Stimulated activated naive B cell treated with anti-CD40 and anti-IgM and Interleukin-4, amounts not matched to agents 10 μg/mL and 1 μg/mL and 100 μg/mL, for 72 hours (primary cell): ENCODE data around the gene TWNK.

Experiments
- ATAC-seq, 2 donors: fragments of 150-1000 bp; cut with Tn5 transposase; replicated peaks; 2 replicates each; pipeline ENCODE4 v1.10.0; 2021; ENCODE audit warnings: moderate library complexity in 1 of 2
- DNase-seq: peaks from one replicate; pipeline ENCODE4 v3.0.0; 2021
- H3K27ac Mint-ChIP-seq: one replicate; pipeline ENCODE4 v1.8.0; 2022; ENCODE audit warnings: mild to moderate bottlenecking, mixed read lengths
- H3K27me3 Mint-ChIP-seq, 2 donors: one replicate each; pipeline ENCODE4 v1.8.0; 2022; ENCODE audit warnings: mixed read lengths in 2 of 2
- H3K36me3 Mint-ChIP-seq, 2 donors: one replicate each; pipeline ENCODE4 v1.8.0; 2022; ENCODE audit warnings: mixed read lengths in 2 of 2, mild to moderate bottlenecking in 1 of 2
- H3K4me1 Mint-ChIP-seq, 2 donors: one replicate each; pipeline ENCODE4 v1.8.0; 2022; ENCODE audit warnings: mixed read lengths in 2 of 2, mild to moderate bottlenecking in 1 of 2
- H3K4me3 Mint-ChIP-seq, 2 donors: one replicate each; pipeline ENCODE4 v1.8.0; 2022; ENCODE audit warnings: mild to moderate bottlenecking in 2 of 2, mixed read lengths in 2 of 2, moderate library complexity in 1 of 2
- H3K9me3 Mint-ChIP-seq, 2 donors: one replicate each; pipeline ENCODE4 v1.8.0; 2022; ENCODE audit warnings: mixed read lengths in 2 of 2, mild to moderate bottlenecking in 1 of 2

TWNK gene

DNA sequence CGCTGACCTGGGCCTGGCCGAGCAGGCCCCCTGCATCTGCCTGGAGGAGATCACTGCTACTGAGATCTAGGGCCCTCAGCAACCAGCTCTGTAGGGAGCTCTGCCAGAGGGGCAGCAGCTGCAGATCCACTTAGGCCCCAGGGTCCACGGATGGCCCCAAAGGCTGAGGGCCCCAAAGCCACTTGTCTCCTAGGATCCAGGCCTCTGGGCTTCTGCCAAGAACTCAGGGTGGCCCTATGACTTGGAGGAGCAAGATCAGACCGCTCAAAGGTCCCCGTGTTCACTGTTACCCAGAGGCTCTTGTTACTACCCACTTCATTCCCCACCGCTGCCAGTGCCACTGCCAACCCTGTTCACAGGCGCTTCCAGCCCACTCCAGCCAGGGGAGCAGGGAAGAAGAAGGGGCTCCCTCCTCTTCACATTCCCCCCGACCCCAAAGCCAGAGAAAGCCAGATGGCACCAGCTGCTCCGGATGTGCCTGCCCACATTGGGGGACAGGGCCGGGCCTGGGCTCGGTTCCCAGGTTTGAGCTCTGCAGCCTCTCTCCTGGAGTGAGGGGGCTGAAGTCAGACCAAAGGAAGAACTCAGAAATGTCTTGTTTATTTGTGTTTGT lies 19.9 kb downstream of the TWNK start:
- Mint-ChIP-seq H3K27ac (no peak overlapping the region), H3K36me3 (peaks cover 9 to 15% of the 10 kb centered on the region in 2 donors), H3K9me3 (no peaks in the 10 kb centered on the region), H3K4me3 (no peak overlapping the region), H3K4me1 (no peaks in the 10 kb centered on the region), H3K27me3 (no peaks in the 10 kb centered on the region)
- DNase-seq: no peak
- no peak for ATAC-seq

DNA sequence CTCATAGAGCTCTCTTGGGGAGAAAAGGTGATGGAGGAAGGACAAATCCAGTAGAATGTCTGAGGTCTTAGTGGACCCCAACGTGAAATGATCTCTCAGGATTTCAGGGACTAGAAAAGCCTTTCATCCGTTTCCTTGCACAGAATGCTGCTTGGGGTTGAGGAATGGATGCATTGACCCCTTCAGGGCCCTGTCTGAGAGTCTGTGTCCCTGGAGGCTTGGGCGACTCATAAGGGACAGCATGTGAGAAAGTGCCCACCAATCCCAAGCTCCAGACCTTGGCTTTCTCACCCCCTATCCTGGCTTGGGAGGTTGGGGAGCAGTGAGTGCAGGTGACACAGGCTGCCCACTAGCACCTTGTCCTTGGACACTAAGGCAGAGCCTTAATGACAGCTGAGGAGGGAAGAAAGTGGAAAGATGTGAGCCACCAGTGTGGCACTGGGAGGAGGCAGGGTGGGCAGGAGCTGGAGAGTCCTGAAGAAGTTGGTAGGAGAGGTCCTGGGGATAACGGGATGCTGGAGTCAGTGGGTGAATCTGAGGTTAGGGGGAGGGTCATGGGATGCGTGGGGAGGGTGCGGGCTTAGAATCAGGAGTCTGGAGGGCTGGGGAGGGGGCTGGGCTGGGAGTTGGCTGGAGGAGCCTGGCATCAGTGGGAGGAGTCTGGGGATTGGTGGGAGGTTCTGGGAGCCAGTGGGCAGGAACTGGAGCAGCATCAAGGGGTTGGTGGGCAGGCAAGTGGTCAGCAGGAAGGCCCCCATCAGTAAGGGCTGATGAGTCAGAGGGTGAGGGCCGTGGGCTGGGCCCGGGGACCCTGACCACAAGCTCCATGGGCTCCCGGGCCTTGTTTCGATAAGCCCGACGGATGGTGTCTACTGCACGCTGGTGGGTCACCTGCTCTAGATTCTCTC lies 20.8 kb downstream of the TWNK start:
- Mint-ChIP-seq H3K9me3 (no peaks in the 10 kb centered on the region), H3K27ac (no peak overlapping the region), H3K27me3 (peaks cover 1 to 2% of the 10 kb centered on the region in 2 donors), H3K4me1 (peaks cover 7% of the 10 kb centered on the region in 2 donors), H3K4me3 (no peak overlapping the region), H3K36me3 (peaks cover 9 to 15% of the 10 kb centered on the region in 2 donors)
- DNase-seq: no peak
- ATAC-seq: no peak

GRCh38 chr10:101008823-101009423 lies 21.6 kb downstream of the TWNK start:
- Mint-ChIP-seq H3K36me3 (peaks cover 4 to 10% of the 10 kb centered on the region in 2 donors), H3K27me3 (peaks cover 4 to 5% of the 10 kb centered on the region in 2 donors), H3K27ac (no peak overlapping the region), H3K4me3 (no peak overlapping the region), H3K9me3 (no peaks in the 10 kb centered on the region), H3K4me1 (peaks cover 11% of the 10 kb centered on the region in 2 donors)
- no peak for ATAC-seq
- DNase-seq: no peak

DNA sequence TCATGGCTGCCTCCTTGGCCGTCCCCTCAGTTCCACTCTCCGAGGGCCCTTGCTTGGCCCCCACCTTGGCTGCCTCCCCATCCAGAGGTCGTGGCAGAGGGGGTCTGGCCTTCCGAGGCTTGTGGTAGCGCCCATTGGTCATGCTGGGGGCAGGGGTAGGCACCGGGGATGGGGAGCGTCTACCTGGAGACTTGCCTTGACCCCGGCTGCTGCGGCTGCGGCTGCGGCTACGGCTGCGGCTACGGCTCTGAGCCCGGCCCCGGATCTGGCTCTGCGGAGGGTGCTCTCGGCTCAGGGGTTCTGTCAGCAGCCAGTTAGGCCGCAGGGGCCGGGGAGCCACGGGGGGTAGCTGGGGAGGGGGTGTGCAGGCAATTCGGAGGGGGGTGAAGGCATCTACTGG lies 23.0 kb downstream of the TWNK start:
- ATAC-seq: no peak
- H3K27ac Mint-ChIP-seq: no peak overlapping the region
- H3K36me3 Mint-ChIP-seq: peaks cover 1 to 4% of the 10 kb centered on the region in 2 donors
- H3K4me1 Mint-ChIP-seq: peaks cover 18 to 20% of the 10 kb centered on the region in 2 donors
- H3K4me3 Mint-ChIP-seq: no peak overlapping the region
- no peaks in the 10 kb centered on the region for H3K9me3 Mint-ChIP-seq
- no peak for DNase-seq
- H3K27me3 Mint-ChIP-seq: peaks cover 12 to 13% of the 10 kb centered on the region in 2 donors

DNA sequence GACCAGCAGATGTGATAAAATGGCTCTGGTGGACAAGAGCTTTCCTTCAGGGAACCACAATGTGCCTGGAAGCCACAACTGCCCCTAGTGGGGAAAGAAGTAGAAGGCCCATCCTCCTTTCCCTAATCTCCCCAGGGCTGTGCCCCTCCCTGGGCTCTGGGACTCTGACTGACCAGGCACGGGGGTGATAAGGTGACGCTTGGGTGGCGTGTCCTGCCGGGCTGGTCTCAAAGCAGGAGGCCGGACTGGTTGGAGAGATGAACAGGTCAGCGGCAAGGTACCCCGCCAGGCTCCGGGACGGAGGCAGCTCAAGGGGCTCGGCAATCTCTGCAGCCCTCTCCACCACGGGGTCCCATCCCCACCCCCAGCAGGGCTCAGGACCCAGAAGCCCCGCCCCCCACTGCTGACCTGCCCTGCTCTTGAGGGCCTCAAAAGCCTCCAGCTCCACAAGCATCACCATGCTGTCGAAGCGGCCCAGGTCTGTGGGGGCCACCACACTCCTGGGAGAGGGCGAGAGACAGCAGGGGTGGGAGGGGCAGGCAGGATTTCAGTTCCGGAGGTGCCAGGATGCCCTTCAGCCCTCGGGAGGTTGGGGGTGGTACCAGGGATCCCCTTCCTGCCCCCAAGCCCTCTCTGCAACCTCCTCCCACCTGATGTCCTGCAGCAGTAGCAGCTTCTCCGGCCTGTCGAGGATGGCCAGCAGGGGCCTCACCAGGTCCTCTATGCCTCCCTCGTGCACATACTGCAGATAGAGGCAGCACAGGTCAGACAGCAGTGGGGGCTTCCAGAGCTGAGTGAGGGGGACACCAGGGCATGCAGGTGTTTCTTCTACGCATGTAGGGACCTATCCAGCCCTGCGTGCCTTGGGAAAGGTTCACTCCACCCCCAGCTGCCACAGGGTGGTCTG lies 24.4 kb downstream of the TWNK start:
- H3K27ac Mint-ChIP-seq: no peak overlapping the region
- H3K36me3 Mint-ChIP-seq: no peaks in the 10 kb centered on the region
- no peaks in the 10 kb centered on the region for H3K9me3 Mint-ChIP-seq
- ATAC-seq: no peak
- H3K4me1 Mint-ChIP-seq: peaks cover 18 to 20% of the 10 kb centered on the region in 2 donors
- H3K4me3 Mint-ChIP-seq: no peak overlapping the region
- peaks cover 24 to 26% of the 10 kb centered on the region in 2 donors for H3K27me3 Mint-ChIP-seq
- DNase-seq: no peak

GRCh38 chr10:101012525-101013364 lies 25.4 kb downstream of the TWNK start:
- Mint-ChIP-seq H3K4me3 (peak overlapping the region in 1 of 2 donors; percentile 0), H3K27ac (peak overlapping the region; percentile 70)

DNA sequence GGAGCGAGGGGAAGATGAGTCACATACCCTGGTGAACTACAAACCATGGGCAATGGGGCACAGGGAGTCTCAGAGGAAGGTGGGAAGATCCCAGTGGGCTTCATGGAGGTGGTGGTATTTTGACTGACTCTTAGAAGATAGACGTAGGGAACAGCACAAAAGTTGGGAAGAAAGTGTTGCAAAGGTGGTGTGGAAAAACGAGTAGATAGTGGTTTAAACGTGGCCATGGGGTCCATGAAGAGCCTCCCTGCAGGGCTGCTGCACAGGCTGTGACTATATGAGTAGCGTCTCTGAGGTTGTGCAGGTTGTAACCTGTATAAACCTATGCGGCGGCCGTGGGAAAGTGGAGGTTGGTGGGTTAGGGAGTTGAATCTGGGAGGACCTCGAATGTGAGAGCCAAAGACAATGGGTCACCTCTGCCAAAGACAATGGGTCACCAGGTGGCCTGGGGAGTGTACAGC lies 26.1 kb downstream of the TWNK start:
- no peak for DNase-seq
- no peaks in the 10 kb centered on the region for H3K9me3 Mint-ChIP-seq
- H3K27ac Mint-ChIP-seq: peak overlapping the region; percentile 70
- ATAC-seq: no peak
- no peaks in the 10 kb centered on the region for H3K36me3 Mint-ChIP-seq
- peaks cover 25 to 31% of the 10 kb centered on the region in 2 donors for H3K4me1 Mint-ChIP-seq
- peaks cover 38 to 42% of the 10 kb centered on the region in 2 donors for H3K27me3 Mint-ChIP-seq
- peak overlapping the region in 1 of 2 donors; percentile 0 for H3K4me3 Mint-ChIP-seq

More at GRCh38 chr10:101012525-101013364, 25.4 kb downstream of the TWNK start:
- H3K36me3 Mint-ChIP-seq: no peaks in the 10 kb centered on the region
- H3K27me3 Mint-ChIP-seq: peaks cover 33 to 36% of the 10 kb centered on the region in 2 donors
- no peaks in the 10 kb centered on the region for H3K9me3 Mint-ChIP-seq
- peaks cover 20 to 24% of the 10 kb centered on the region in 2 donors for H3K4me1 Mint-ChIP-seq
- ATAC-seq (peak; percentile 91 to 92), DNase-seq (peak; percentile 57)

GRCh38 chr10:101014230-101014884 lies 27.0 kb downstream of the TWNK start:
- H3K4me1 Mint-ChIP-seq: peaks cover 28 to 40% of the 10 kb centered on the region in 2 donors
- H3K27me3 Mint-ChIP-seq: peaks cover 42 to 50% of the 10 kb centered on the region in 2 donors
- ATAC-seq (peak; percentile 38 to 47), DNase-seq (peak; percentile 43)
- H3K9me3 Mint-ChIP-seq: no peaks in the 10 kb centered on the region
- H3K36me3 Mint-ChIP-seq: no peaks in the 10 kb centered on the region
- no peak overlapping the region for H3K4me3 Mint-ChIP-seq
- no peak overlapping the region for H3K27ac Mint-ChIP-seq

- no peak overlapping the region for H3K27ac Mint-ChIP-seq
- DNase-seq: no peak
Measured at GRCh38 chr10:101014966-101015581, 27.7 kb downstream of the TWNK start.

GRCh38 chr10:101015582-101015973 lies 28.2 kb downstream of the TWNK start:
- no peak for ATAC-seq
- Mint-ChIP-seq H3K9me3 (no peaks in the 10 kb centered on the region), H3K27me3 (peaks cover 46 to 55% of the 10 kb centered on the region in 2 donors), H3K27ac (no peak overlapping the region), H3K4me3 (no peak overlapping the region), H3K36me3 (no peaks in the 10 kb centered on the region), H3K4me1 (peaks cover 29 to 44% of the 10 kb centered on the region in 2 donors)
- DNase-seq: no peak

More at GRCh38 chr10:101014966-101015581, 27.7 kb downstream of the TWNK start:
- H3K9me3 Mint-ChIP-seq: no peaks in the 10 kb centered on the region
- no peak overlapping the region for H3K4me3 Mint-ChIP-seq
- no peak for ATAC-seq
- peaks cover 46 to 54% of the 10 kb centered on the region in 2 donors for H3K27me3 Mint-ChIP-seq
- H3K4me1 Mint-ChIP-seq: peaks cover 29 to 44% of the 10 kb centered on the region in 2 donors
- no peaks in the 10 kb centered on the region for H3K36me3 Mint-ChIP-seq

DNA sequence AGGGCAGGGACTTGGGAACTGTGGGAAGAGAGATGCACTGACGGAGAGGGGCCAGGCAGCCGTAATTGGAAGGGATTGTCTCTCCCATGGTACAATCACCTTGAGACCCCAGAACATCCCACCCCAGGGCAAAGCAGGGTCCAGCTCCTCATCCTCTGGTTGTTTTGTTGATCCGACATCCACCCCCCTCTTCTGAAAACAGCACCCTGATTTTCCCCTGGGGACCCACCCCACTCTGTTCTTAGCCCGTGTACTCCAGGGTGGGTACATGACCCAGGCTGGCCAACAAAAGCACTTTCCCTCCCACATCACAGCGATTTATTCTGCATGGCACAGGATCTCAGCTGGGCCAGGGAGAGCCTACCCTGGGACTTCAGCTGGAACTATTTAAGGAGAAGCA lies 29.5 kb downstream of the TWNK start:
- H3K4me3 Mint-ChIP-seq: no peak overlapping the region
- H3K27me3 Mint-ChIP-seq: peaks cover 50 to 64% of the 10 kb centered on the region in 2 donors
- H3K27ac Mint-ChIP-seq: peak overlapping the region; percentile 1
- DNase-seq: no peak
- peaks cover 29 to 44% of the 10 kb centered on the region in 2 donors for H3K4me1 Mint-ChIP-seq
- H3K9me3 Mint-ChIP-seq: no peaks in the 10 kb centered on the region
- ATAC-seq: no peak
- H3K36me3 Mint-ChIP-seq: no peaks in the 10 kb centered on the region

DNA sequence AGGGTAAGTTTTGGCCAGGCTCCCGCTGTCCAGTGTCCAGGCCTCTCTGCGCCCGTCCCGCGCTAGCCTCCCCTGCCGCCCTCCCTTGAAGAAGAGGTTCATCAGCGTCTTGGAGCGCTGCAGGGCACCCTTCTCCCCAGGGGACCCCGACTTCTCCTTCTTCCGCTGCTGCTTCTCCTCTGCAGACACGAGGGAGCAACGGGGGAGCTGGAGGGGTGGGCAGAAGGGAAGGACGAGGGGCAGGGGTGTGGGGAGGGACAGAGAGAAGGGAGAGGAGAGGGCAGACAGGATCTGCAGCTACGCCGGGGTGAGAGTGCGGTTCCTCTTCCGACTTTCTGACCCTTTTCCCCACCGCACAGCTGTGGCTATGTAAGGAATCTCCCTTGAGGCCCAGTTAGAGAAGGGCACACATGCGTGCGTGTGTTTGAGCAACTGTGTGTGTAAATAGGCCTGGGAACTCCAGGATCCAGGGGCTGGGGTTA lies 30.8 kb downstream of the TWNK start:
- no peak for DNase-seq
- H3K27ac Mint-ChIP-seq: peak overlapping the region; percentile 87
- ATAC-seq: peak; percentile 61 to 65

More for the DNA sequence above, 30.8 kb downstream of the TWNK start:
- H3K4me1 Mint-ChIP-seq: peaks cover 22 to 38% of the 10 kb centered on the region in 2 donors
- no peaks in the 10 kb centered on the region for H3K9me3 Mint-ChIP-seq
- peaks cover 49 to 67% of the 10 kb centered on the region in 2 donors for H3K27me3 Mint-ChIP-seq
- no peaks in the 10 kb centered on the region for H3K36me3 Mint-ChIP-seq
- peak overlapping the region; percentile 61 to 71 for H3K4me3 Mint-ChIP-seq
